ENCODE data around the gene CENPP.

The CENPP gene

DNA sequence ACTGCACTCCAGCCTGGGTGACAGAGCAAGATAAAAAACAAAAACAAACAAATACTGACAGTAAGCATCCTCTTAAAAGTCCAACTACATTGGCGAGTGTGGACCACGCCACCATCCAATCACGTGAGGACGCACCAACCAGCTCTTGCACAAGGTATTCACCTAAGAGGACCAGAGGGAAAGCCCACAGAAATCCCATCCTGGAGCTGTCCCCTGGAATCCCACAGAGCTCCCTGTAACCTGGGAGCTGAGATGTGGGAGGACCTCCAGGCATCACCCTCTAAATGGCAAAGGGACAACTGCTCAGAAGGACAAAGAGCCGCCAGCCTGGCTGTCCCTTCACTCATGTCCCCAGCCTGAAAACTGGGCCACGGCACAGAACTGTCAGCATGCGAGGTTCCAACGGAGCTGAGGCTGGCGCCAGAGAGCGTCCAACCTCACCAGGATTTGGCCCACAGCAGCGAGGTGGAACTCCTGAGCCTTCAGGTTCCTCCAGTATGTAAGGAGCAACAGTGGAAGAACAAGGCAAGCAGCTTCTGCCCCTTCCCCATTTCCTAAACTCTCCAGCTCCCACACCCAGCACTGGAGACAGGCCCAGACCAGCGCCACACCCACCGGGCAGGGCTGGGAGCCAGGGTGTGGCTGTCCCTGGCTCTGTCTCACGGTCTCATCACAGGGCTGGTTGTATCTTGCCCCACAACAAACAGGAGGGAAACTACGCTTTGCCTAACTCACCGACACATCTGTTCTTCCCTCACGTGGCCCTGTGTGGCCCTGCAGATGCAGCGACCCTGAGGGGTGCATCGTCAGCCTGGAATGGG, 328.9 kb downstream of the CENPP start:
- Histone ChIP-seq H3K4me1 (ENCODE audit: control insufficient read depth, low read depth, low read length) (peaks cover 2% of the 10 kb centered on the region), H3K4me3 (ENCODE audit: low read length) (no peak overlapping the region), H3K27ac (ENCODE audit: low read length) (no peak overlapping the region), H3K27me3 (ENCODE audit: control insufficient read depth, insufficient read depth, low read length) (no peaks in the 10 kb centered on the region), H3K9me3 (ENCODE audit: control insufficient read depth, low read depth, low read length) (no peaks in the 10 kb centered on the region), H3K9ac (ENCODE audit: low read length) (no peak overlapping the region), H3K36me3 (ENCODE audit: control insufficient read depth, low read depth, low read length) (peaks cover 7% of the 10 kb centered on the region)

DNA sequence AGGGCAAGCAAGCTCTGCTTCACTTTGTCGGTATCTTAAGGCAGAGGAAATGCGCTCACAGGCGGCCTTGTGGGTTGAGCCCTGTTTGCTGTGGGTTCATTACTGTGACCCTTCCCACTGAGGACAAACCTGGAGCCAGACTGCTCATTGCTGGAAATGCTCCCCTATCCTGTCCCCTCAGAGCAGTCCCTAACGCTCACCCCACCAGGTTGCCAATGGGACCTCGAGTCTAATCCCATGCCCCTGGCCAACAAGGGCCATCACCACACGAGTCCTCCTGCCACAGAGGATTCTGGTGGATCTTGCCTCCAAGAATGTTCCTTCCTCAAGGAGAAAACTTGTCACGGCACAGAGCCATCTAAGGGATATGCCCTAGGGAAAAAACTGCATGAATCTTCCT, 329.6 kb downstream of the CENPP start:
- Histone ChIP-seq H3K4me3 (ENCODE audit: low read length) (no peak overlapping the region), H3K27me3 (ENCODE audit: control insufficient read depth, insufficient read depth, low read length) (no peaks in the 10 kb centered on the region), H3K27ac (ENCODE audit: low read length) (no peak overlapping the region), H3K4me1 (ENCODE audit: control insufficient read depth, low read depth, low read length) (peaks cover 6% of the 10 kb centered on the region), H3K9ac (ENCODE audit: low read length) (no peak overlapping the region), H3K9me3 (ENCODE audit: control insufficient read depth, low read depth, low read length) (no peaks in the 10 kb centered on the region), H3K36me3 (ENCODE audit: control insufficient read depth, low read depth, low read length) (peaks cover 7% of the 10 kb centered on the region)

DNA sequence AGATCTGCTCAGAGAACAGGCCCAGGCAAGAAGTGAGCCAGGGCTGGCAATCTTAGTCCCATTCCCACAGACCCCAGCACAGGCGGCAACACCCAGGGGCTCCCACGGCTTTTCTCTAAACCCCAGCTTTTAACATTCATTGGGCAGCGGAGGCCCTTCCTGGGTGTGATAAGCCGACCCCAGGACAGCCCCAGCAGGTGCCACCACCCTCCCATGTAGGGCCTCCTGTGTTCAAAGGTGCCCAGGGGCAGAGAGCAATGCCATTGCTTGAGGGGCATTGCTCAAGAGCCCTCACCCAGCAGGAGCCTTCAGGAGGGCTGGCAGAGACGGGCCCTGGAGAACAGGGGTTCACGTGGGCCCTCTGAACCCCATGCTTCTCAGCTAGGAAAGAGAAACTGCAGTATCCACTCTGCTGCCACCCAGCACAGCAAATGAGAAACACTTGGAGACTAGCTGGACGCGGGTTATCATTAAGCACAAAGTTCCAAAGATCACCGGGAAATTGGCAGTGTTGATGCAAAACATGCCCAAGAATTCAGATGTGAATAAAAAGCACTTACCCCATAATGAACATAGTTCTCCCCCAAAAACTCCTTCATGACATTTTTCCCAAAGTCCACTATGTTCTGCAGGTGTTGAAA, 330.3 kb downstream of the CENPP start:
- Histone ChIP-seq H3K9ac (ENCODE audit: low read length) (no peak overlapping the region), H3K36me3 (ENCODE audit: control insufficient read depth, low read depth, low read length) (peaks cover 7% of the 10 kb centered on the region), H3K27me3 (ENCODE audit: control insufficient read depth, insufficient read depth, low read length) (no peaks in the 10 kb centered on the region), H3K4me1 (ENCODE audit: control insufficient read depth, low read depth, low read length) (peaks cover 6% of the 10 kb centered on the region), H3K27ac (ENCODE audit: low read length) (no peak overlapping the region), H3K4me3 (ENCODE audit: low read length) (no peak overlapping the region), H3K9me3 (ENCODE audit: control insufficient read depth, low read depth, low read length) (no peaks in the 10 kb centered on the region)

DNA sequence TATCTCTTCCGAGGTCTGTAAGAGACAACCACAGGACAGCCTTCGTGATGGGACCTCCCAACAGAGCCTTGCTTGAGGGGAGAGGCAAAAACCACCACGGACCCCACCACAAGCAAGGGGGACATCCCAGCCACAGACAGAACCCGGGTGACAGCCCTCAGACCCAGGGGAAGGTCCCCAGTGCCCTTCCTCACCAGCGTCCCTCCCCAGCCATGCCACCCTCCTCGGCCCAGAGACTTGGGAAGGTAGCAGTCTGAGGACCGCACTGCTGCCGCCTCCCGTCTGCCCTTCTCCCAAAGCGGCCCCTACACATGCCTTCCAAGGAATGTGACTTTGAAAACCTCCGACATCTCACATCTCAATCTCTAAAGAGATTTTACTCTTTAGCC, 330.8 kb downstream of the CENPP start:
- no peak overlapping the region for H3K27ac ChIP-seq (ENCODE audit: low read length)
- no peaks in the 10 kb centered on the region for H3K27me3 ChIP-seq (ENCODE audit: control insufficient read depth, insufficient read depth, low read length)
- H3K9ac ChIP-seq (ENCODE audit: low read length), result no peak overlapping the region
- peaks cover 6% of the 10 kb centered on the region for H3K4me1 ChIP-seq (ENCODE audit: control insufficient read depth, low read depth, low read length)
- H3K4me3 ChIP-seq (ENCODE audit: low read length), result no peak overlapping the region
- H3K36me3 ChIP-seq (ENCODE audit: control insufficient read depth, low read depth, low read length), result peaks cover 3% of the 10 kb centered on the region
- no peaks in the 10 kb centered on the region for H3K9me3 ChIP-seq (ENCODE audit: control insufficient read depth, low read depth, low read length)

DNA sequence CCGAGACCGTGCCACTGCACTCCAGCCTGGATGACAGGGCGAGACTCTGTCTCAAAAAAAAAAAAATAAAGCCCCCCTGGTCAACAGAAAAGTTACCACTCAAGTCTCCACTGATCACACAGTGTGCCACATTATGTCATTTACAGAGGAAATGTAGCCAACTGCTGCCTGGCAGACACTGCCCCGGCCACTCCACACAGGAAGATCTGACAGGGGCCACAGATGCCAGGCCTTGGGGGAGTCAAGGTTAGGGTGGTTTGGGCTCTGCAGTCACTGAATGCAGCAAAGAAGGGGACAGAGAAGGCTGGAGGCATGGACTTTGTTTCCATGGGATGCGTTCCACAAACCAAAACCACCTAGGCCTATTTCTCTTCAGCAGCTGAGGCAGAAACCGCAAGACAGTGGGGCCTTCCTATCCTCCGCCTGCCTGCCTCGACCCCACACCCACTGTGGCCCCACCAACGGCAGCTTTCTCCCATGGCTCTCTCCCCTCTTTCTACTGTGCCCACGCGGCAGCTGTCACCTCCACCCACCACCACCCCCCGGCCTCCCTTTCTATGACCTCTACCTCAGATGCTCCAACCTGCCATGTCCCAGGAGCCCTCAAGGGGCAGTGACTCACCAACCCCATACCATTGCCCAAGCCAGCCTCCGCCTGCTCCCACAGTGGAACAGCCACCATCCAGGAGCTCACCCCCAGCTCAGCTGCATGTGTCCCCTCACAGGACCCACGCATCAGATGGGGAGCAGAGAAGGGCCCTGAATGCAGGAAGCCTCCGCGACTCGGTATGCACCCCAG, 331.7 kb downstream of the CENPP start:
- no peak overlapping the region for H3K4me3 ChIP-seq (ENCODE audit: low read length)
- H3K36me3 ChIP-seq (ENCODE audit: control insufficient read depth, low read depth, low read length), result peaks cover 3% of the 10 kb centered on the region
- no peaks in the 10 kb centered on the region for H3K9me3 ChIP-seq (ENCODE audit: control insufficient read depth, low read depth, low read length)
- peaks cover 6% of the 10 kb centered on the region for H3K4me1 ChIP-seq (ENCODE audit: control insufficient read depth, low read depth, low read length)
- no peak overlapping the region for H3K27ac ChIP-seq (ENCODE audit: low read length)
- no peaks in the 10 kb centered on the region for H3K27me3 ChIP-seq (ENCODE audit: control insufficient read depth, insufficient read depth, low read length)
- H3K9ac ChIP-seq (ENCODE audit: low read length), result no peak overlapping the region

DNA sequence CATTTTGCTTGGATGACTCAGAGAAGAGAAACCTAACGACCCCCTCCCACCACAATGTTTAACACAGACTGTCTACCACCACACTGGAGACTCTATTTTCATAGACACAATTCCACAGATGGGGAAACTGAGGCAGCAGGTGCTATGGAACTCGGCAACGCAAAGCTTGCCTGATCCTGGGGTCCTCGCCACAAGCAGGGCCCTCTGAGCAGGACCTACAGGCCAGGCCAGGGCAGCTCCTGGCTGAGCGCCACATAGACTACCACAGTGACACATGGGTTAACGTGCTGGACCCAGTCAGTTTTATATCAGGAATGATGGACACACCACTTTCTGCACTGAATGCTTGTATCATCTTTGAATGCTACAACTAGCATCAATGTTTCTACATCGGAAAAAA, 332.4 kb downstream of the CENPP start:
- Histone ChIP-seq H3K4me1 (ENCODE audit: control insufficient read depth, low read depth, low read length) (peaks cover 6% of the 10 kb centered on the region), H3K9ac (ENCODE audit: low read length) (no peak overlapping the region), H3K27me3 (ENCODE audit: control insufficient read depth, insufficient read depth, low read length) (no peaks in the 10 kb centered on the region), H3K4me3 (ENCODE audit: low read length) (no peak overlapping the region), H3K36me3 (ENCODE audit: control insufficient read depth, low read depth, low read length) (peaks cover 3% of the 10 kb centered on the region), H3K27ac (ENCODE audit: low read length) (no peak overlapping the region), H3K9me3 (ENCODE audit: control insufficient read depth, low read depth, low read length) (no peaks in the 10 kb centered on the region)

DNA sequence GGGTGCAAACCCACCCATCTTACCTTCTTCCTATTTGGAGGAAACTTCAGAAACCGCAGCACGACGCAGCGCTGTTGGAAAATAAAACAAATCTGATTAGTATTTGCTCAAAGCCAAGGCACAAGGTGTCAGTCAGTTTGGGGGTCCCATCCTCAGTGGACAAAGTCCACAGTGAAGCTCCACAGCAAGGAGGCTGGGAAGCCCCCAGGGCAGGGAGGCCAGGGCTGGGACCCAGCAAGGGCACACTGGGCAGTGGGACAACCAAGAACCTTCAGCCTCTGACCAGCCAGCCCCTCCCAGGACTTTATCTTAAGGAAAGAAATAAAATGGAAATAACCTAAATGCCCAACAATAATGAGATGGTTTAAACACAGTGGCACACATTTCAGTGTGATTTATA, 332.9 kb downstream of the CENPP start:
- Histone ChIP-seq H3K4me3 (ENCODE audit: low read length) (no peak overlapping the region), H3K27ac (ENCODE audit: low read length) (no peak overlapping the region), H3K36me3 (ENCODE audit: control insufficient read depth, low read depth, low read length) (peaks cover 3% of the 10 kb centered on the region), H3K9me3 (ENCODE audit: control insufficient read depth, low read depth, low read length) (no peaks in the 10 kb centered on the region), H3K27me3 (ENCODE audit: control insufficient read depth, insufficient read depth, low read length) (no peaks in the 10 kb centered on the region), H3K9ac (ENCODE audit: low read length) (no peak overlapping the region), H3K4me1 (ENCODE audit: control insufficient read depth, low read depth, low read length) (peaks cover 6% of the 10 kb centered on the region)

DNA sequence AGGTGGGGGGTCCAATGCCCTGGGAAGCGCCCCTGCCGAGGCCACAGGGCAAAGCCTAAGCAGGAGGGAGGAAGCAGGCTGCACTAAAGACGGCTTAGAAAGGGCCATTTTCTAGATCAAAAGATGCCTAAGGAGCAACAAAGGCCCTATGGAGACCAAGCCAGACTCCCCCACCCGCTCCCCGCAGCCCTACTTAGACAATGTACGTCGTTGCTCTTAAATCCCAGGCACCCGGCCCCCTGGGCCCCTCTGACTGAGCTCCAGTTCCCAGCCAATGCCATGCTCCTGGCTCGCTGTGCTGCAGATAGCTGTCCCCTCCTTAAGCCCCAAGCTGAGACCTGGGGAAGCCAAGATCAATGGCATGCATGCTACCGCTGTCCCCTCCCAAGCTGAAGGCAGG, 333.8 kb downstream of the CENPP start:
- no peak overlapping the region for H3K27ac ChIP-seq (ENCODE audit: low read length)
- no peaks in the 10 kb centered on the region for H3K9me3 ChIP-seq (ENCODE audit: control insufficient read depth, low read depth, low read length)
- no peak overlapping the region for H3K9ac ChIP-seq (ENCODE audit: low read length)
- no peak overlapping the region for H3K4me3 ChIP-seq (ENCODE audit: low read length)
- peaks cover 3% of the 10 kb centered on the region for H3K36me3 ChIP-seq (ENCODE audit: control insufficient read depth, low read depth, low read length)
- H3K4me1 ChIP-seq (ENCODE audit: control insufficient read depth, low read depth, low read length), result peaks cover 6% of the 10 kb centered on the region
- H3K27me3 ChIP-seq (ENCODE audit: control insufficient read depth, insufficient read depth, low read length), result no peaks in the 10 kb centered on the region

DNA sequence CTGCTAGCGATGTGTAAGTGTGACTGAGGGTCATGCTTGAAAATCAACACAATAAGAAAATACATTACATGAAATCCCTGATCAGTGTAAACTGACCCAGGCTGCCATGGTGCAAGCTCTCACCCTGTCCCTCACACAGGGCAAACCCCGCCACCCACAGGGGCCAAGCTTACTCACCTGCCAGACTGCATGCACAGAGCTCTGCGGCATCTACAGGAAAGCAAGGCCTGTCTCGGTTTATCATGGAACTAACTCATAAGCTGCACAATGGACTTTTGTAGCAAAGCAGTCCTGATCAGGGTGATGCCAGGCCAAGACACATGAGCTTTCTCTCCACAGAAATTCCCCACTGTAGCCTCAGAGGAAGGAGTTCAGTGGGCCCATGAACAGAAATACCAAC, 334.5 kb downstream of the CENPP start:
- peaks cover 12% of the 10 kb centered on the region for H3K4me1 ChIP-seq (ENCODE audit: control insufficient read depth, low read depth, low read length)
- no peak overlapping the region for H3K27ac ChIP-seq (ENCODE audit: low read length)
- H3K27me3 ChIP-seq (ENCODE audit: control insufficient read depth, insufficient read depth, low read length), result no peaks in the 10 kb centered on the region
- H3K9me3 ChIP-seq (ENCODE audit: control insufficient read depth, low read depth, low read length), result no peaks in the 10 kb centered on the region
- H3K4me3 ChIP-seq (ENCODE audit: low read length), result no peak overlapping the region
- no peak overlapping the region for H3K9ac ChIP-seq (ENCODE audit: low read length)
- H3K36me3 ChIP-seq (ENCODE audit: control insufficient read depth, low read depth, low read length), result peaks cover 3% of the 10 kb centered on the region

DNA sequence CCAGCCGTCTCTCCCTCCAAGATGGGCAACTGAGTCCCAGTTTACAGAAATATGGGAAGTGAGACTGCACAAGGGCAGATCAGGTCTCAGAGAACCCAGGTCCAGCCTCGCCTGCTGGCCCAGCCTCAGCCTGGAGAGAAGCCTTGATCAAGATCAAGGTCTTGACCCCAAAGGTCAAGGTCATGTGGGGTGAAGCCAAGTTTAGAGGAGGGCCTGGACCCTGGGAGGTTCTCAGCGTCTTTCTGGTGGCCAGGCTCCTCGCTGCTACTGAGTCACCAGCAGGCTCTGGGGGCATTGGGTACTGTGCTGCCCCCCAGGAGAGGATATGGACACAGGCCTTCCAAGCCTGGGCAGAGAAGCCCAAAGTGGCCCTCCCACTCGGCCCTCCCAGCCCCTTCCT, 335.4 kb downstream of the CENPP start:
- Histone ChIP-seq H3K9ac (ENCODE audit: low read length) (no peak overlapping the region), H3K36me3 (ENCODE audit: control insufficient read depth, low read depth, low read length) (no peaks in the 10 kb centered on the region), H3K4me1 (ENCODE audit: control insufficient read depth, low read depth, low read length) (peaks cover 12% of the 10 kb centered on the region), H3K27ac (ENCODE audit: low read length) (no peak overlapping the region), H3K27me3 (ENCODE audit: control insufficient read depth, insufficient read depth, low read length) (no peaks in the 10 kb centered on the region), H3K9me3 (ENCODE audit: control insufficient read depth, low read depth, low read length) (no peaks in the 10 kb centered on the region), H3K4me3 (ENCODE audit: low read length) (no peak overlapping the region)

DNA sequence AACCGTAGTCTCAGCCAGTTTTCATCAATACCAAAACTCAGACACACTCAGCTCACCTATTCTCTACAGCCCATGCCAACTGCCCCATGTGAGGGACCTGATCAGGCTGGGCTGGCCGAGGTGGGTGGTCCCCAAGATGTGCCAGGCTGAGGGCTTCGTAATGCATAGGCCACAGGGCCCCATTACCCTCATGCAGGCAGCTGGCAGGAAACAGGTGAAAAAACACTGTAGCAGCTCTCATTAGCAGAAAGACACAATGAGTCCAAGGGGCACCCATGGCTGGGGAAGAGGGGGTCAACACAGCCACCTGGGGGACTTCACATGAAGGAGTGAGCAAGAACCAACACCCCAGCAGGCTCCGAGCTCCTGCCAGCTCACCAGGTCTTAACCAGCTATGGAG, 336.0 kb downstream of the CENPP start:
- Histone ChIP-seq H3K36me3 (ENCODE audit: control insufficient read depth, low read depth, low read length) (no peaks in the 10 kb centered on the region), H3K9ac (ENCODE audit: low read length) (no peak overlapping the region), H3K27ac (ENCODE audit: low read length) (no peak overlapping the region), H3K4me3 (ENCODE audit: low read length) (no peak overlapping the region), H3K27me3 (ENCODE audit: control insufficient read depth, insufficient read depth, low read length) (no peaks in the 10 kb centered on the region), H3K9me3 (ENCODE audit: control insufficient read depth, low read depth, low read length) (no peaks in the 10 kb centered on the region), H3K4me1 (ENCODE audit: control insufficient read depth, low read depth, low read length) (peaks cover 12% of the 10 kb centered on the region)

Measured in iPS-18a (cell line).